GM12892 (cell line): ENCODE measurements around the gene SEPTIN1.

Experiments
- POLR2A ChIP-seq: IDR thresholded peaks from 2 replicates; pipeline ENCODE4 v1.6.1; 2011; ENCODE audit warnings: low read depth, low read length, control low read depth
- TAF1 ChIP-seq: IDR thresholded peaks from 2 replicates; pipeline ENCODE4 v1.6.1; 2011; ENCODE audit warnings: low read depth, mild to moderate bottlenecking, control low read depth, low read length, borderline replicate concordance

DNA sequence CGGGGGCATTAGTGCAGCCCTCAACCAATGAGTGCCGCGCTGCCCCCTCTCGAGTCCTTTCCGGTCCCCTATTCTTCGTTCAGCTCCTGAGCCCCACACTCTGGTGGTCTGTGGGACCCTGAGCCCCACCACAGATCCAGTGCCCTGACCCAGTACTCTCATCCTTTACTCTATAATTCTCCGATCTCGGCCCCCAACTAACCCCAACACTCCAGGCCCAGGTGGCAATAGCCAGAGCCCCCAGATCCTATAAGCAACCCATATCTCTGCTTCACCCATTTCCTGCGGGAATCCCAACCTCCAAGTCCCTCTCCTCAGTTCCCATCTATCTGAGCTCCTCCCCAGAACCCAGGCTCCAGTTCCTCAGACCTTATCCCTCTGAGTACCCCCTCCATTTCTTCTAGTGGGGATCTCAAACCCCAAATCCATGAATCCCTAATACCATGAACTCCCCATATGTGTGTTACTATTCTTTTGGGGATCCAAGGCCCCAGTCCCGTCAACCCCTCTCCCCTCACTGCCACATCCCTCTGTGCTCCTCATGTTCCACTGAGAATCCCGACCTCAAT, 11.0 kb downstream of the SEPTIN1 start:
- no peak for TF ChIP-seq TAF1
- TF ChIP-seq POLR2A, result peak; percentile 63; the same call in 1 of the 2 replicates
